GM21576 (cell line): Measurements from ENCODE around the gene MXRA8.
"Not testable (repeated sequence)": the region's sequence is repeated elsewhere in the genome, so short reads cannot be mapped to it uniquely, and the experiment has no call there.

ENCODE experiments used
- ATAC-seq: cut with Tn5 transposase; IDR thresholded peaks from one replicate; pipeline ENCODE4 v1.9.1; 2021; ENCODE audit warnings: mild to moderate bottlenecking, moderate library complexity; ENCODE audit not compliant: unreplicated experiment

The MXRA8 gene

DNA sequence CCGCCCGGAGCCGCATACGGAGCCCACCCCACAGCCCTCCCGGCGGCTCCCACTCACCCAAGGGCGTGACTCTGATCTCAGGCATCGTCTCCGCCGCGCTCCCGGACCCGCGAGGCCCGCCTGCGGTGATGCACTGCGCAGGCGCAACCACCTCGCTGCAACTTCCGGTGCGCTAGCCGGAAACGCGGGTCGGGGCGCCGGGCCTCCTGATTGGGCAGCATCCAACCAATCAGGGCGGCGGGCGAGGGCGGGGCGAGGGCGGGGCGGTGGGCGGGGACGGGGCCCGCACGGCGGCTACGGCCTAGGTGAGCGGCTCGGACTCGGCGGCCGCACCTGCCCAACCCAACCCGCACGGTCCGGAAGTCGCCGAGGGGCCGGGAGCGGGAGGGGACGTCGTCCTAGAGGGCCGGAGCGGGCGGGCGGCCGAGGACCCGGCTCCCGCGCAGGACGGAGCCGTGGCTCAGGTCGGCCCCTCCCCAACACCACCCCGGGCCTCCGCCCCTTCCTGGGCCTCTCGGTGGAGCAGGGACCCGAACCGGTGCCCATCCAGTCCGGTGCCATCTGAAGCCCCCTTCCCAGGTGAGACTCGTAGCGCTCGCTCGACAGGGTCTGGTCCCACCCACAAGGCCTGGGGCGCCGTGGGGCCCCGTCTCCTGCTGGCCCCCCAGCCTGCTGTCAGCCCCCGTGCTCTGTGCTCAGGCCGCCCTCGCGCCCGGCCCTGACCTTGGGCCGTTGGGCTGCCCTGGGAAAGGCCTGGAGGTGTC is 33.6 kb downstream of the MXRA8 start, which contains the start of the genes CPTP and INTS11:
Gene CPTP, plus strand, starts transcription at position 279 of the 764 bp plus-strand sequence. CDS start 2,109 bp downstream, outside the sequence.
Gene INTS11, minus strand, starts transcription at position 137 of the 764 bp plus-strand sequence. Its CDS starts 52 bp downstream, at position 85.
- ATAC-seq = peak; percentile 76

GRCh38 chr1:1324084-1324523 is 34.3 kb downstream of the MXRA8 start:
- peak; percentile 9 for ATAC-seq

GRCh38 chr1:1322952-1323351 is 35.4 kb downstream of the MXRA8 start:
- no peak for ATAC-seq

DNA sequence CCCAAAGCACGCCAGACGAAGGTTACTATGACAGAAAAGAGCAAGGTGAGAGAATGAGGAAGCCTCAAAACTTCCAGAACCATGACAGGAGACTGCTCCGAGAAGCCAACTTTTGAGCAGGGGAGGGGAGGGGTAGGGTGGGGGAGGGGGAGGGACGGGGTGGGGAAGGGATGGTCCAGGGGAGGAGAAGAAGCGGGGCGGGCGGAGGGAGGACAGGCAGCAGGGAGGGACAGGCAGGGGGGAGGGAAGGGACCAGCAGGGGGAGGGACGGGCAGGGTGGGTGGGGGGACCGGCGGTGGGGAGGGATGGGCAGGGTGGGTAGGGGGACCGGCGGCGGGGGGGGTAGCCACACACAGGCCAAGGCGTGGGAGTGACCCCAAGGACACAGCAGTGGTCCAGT is 35.9 kb downstream of the MXRA8 start:
- ATAC-seq = no peak

- no peak for ATAC-seq
Observed at GRCh38 chr1:1321477-1321876, 36.9 kb downstream of the MXRA8 start.

- ATAC-seq = no peak
Observed at GRCh38 chr1:1320666-1321448, 37.5 kb downstream of the MXRA8 start.

DNA sequence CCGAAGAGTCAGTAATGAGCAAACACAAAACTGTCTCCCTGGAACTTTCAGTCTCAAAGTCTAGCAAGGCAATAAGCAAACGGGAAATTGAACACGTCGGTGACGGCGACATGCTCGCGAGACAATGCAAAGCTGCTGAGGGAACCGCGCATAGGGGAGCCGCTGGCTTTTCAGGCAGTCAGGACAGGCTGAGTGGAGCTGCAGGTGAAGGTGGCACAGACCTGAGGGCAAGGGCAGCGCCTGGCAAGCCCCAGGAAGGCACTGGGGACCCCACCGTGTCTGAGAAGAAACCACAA is 38.8 kb downstream of the MXRA8 start:
- ATAC-seq = no peak

DNA sequence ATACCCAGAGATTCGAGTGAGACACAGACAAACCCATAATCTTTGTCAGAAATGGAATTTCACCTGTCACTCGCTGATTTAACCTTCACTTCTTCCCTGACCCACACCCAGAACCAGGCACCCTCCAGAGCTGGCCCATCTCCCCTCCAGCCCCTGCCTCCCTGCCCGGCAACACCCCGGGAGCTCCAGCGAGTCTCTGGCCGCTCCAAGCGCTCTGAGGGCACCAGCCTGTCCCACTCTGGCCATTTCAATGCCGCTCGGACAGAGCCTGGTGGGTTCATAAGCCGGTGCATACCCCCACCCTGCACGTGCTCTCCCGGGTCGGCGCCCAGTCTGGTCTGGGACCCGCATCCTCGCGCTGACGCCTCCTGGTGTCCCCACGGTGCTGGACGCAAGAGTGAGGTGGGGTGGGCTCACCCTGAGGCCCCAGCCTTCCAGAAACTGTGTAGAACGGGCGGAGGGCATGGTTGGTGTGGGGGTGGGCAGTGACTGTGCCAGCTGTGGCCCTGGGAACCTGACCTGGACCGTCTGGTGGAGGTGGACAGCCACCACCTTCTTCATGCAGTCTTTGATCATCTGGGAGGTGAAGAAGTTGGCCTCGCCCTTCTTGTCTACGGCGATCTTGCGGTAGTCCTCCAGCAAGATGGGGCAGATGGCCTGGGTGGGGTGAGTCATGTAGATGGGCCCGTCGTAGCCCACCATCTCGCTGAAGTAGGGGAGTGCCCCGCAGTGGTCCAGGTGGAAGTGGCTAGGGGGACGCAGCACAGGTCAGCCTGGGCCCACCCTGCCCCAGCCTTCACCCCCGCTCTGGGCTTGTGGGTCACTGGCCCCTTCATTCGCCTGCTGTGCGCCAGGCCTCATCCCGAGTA is 39.3 kb downstream of the MXRA8 start:
- ATAC-seq = no peak

DNA sequence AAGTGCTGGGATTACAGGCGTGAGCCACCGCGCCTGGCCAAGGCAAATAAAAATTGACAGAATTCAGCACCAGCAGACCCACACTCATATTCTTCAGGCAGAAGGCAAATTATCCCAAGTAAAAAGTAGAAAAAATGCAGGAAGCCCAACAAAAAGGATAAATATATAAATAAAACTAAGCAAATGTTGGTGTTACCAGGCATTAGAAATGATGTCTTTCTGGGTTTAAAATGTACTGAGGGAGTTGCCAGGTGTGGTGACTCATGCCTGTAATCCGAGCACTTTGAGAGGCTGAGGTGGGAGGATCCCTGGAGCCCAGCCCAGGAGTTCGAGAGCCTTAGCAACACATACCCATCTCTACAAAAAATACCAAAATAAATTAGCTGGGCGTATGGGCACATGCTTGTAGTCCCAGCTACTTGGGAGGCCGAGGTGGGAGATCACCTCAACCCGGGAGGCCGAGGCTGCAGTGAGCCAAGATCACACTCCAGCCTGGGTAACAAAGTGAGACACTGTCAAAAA is 40.2 kb downstream of the MXRA8 start:
- no peak for ATAC-seq

GRCh38 chr1:1317420-1317819 is 40.9 kb downstream of the MXRA8 start:
- no peak for ATAC-seq

DNA sequence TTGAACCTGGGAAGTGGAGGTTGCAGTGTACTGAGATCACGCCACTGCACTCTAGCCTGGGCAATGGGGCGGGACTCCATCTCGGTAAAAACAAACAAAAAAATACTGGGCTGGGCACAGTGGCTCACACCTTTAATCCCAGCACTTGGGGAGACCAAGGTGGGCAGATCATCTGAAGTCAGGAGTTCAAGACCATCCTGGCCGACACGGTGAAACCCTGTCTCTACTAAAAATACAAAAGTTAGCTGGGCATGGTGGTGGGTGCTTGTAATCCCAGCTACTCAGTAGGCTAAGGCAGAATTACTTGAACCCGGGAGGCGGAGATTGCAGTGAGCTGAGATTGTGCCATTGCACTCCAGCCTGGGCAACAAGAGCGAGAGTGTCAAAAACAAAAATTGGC is 42.2 kb downstream of the MXRA8 start:
- not testable (repeated sequence) for ATAC-seq

- no peak for ATAC-seq
Observed at GRCh38 chr1:1315435-1315954, 42.9 kb downstream of the MXRA8 start.

- ATAC-seq = no peak
Observed at GRCh38 chr1:1314678-1315335, 43.5 kb downstream of the MXRA8 start.

- no peak for ATAC-seq
Observed at GRCh38 chr1:1314237-1314586, 44.1 kb downstream of the MXRA8 start.

GRCh38 chr1:1313500-1314236 is 44.7 kb downstream of the MXRA8 start:
- no peak for ATAC-seq

DNA sequence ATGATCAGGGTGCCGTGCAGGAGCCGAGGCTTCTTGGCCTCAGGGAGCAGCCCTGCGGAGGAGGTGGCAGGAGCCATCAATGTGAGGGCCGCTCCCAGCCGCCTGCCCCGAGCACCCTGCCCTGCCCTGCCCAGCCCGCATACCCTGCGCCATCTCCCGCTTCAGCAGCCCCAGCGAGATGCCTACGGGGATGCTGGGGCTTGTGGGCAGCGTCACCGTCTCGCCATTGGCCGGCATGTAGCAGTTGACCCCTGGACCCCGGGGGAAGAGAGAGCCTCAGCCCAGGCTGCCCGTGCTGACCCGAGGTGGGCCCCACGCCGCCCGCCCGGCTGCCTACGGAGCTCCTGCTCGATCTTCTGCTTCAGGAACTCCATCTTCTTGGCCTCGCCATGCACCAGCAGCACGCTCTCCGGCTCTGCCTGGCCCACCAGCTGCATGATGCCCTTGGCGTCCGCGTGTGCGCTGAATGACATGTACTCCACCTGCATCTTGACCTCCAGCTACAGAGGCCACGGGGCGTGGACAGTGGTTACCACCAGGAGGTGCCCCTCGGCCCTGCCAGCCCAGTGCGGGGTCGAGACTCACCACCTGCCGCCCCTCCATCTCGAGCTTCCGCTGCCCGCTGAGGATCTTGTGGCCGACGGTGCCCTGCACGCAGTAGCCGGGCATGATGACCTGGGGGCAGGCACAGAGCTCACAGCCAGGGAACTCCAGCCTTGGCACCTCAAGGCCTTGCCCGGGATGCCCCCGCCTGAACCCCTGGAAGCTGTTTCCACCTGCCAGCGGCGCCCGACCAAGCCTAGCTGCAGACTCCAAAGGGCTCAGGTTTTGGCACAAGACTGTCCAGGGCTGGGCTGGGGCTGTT is 45.7 kb downstream of the MXRA8 start:
- no peak for ATAC-seq

DNA sequence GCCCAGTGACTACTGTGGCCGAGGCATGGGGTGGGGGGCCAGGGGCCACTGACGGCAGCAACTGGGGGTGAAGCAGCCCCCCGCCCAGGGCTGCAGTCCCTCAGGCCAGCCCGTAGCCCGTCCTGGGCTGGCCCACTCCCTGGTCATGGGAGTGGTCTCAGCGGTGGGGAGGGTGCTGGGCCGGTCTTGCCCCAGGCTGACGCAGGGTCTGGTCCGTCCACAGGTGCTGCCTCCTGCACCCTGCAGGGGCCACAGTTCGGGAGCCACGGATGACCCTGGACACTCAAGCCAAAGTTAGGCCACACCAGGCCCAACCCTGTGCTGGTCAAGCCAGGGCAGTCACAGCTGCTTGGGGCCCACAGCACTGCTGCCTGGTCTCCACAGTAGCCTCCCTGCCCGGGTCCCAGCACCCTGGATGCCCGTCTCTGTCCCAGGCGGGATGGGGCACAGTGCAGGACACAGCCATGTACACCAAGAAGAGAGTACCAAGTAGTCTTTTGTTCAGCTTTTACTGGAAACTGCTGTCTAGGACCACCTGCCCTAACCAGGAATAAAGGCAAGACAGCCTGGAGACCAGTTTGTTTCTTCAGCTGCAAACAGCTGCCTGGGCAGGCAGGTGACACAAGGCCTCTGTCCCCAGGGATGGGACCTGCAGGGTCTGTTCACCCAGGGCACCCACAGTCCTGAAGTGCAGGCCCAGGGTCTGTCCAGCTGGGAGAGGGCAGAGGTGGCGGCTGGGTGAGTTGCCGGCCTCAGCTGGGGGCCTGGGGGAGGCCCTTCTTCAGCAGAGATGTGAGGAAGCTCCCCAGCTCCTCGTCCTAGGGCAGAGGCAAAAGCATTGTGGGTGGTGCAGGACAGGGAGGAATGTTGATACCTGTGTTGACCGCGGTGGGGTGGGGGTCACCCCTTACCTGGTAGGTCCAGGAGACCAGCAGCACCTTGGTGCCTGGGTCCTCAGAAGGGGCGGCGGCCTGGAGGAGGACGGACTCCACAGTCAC is 46.9 kb downstream of the MXRA8 start:
- ATAC-seq = no peak
